DOHH2 (cell line): ENCODE results near the gene HTR6.

Experiments used
- H3F3A ChIP-seq: fragments of 200-600 bp; sonication (generic), shearing (Covaris generic); 2 replicates; pipeline ENCODE4 v1.6.0; 2016; ENCODE audit warnings: antibody characterized with exemption, mild to moderate bottlenecking; ENCODE audit not compliant: control insufficient read depth, insufficient read depth
- H3K27ac ChIP-seq: fragments of 200-600 bp; sonication (generic); 2 replicates; pipeline ENCODE4 v1.5.1; 2014; ENCODE audit warnings: low read depth, mild to moderate bottlenecking, low read length, moderate library complexity
- H3K27me3 ChIP-seq: fragments of 200-600 bp; sonication (generic); 2 replicates; pipeline ENCODE4 v1.6.1; 2014; ENCODE audit warnings: mild to moderate bottlenecking, low read length, mixed read lengths; ENCODE audit not compliant: control insufficient read depth
- H3K36me3 ChIP-seq: fragments of 200-600 bp; sonication (generic); 2 replicates; pipeline ENCODE4 v1.6.1; 2014; ENCODE audit warnings: mild to moderate bottlenecking, low read length, moderate library complexity, mixed read lengths; ENCODE audit not compliant: control insufficient read depth
- H3K4me1 ChIP-seq: fragments of 200-600 bp; sonication (generic); 2 replicates; pipeline ENCODE4 v1.6.1; 2014; ENCODE audit warnings: mild to moderate bottlenecking, low read length, mixed read lengths; ENCODE audit not compliant: control insufficient read depth
- H3K4me2 ChIP-seq: fragments of 200-600 bp; sonication (generic); 2 replicates; pipeline ENCODE4 v1.6.0; 2014; ENCODE audit warnings: mild to moderate bottlenecking, low read length, moderate library complexity
- H3K4me3 ChIP-seq: fragments of 200-600 bp; sonication (generic); 2 replicates; pipeline ENCODE4 v1.5.1; 2014; ENCODE audit warnings: mild to moderate bottlenecking, low read length, mixed read lengths
- H3K79me2 ChIP-seq: fragments of 200-600 bp; sonication (generic); 2 replicates; pipeline ENCODE4 v1.6.1; 2014; ENCODE audit warnings: mild to moderate bottlenecking, low read length, mixed read lengths; ENCODE audit not compliant: control insufficient read depth
- H3K9me2 ChIP-seq: fragments of 200-600 bp; sonication (generic); replicated peaks from 2 replicates; pipeline ENCODE4 v1.6.1; 2014; ENCODE audit warnings: mild to moderate bottlenecking, low read length, mixed read lengths; ENCODE audit not compliant: control insufficient read depth
- H3K9me3 ChIP-seq: fragments of 200-600 bp; sonication (generic); 2 replicates; pipeline ENCODE4 v1.6.1; 2014; ENCODE audit warnings: antibody characterized with exemption, low read length, mixed read lengths; ENCODE audit not compliant: control insufficient read depth, insufficient read depth
- H4K20me1 ChIP-seq: fragments of 200-600 bp; sonication (generic); 2 replicates; pipeline ENCODE4 v1.6.0; 2014; ENCODE audit warnings: low read depth, mild to moderate bottlenecking, antibody characterized with exemption, low read length, moderate library complexity; ENCODE audit not compliant: control insufficient read depth, insufficient read depth
- EZH2phosphoT487 ChIP-seq: fragments of 200-600 bp; sonication (generic); IDR thresholded peaks from 2 replicates; pipeline ENCODE4 v1.6.1; 2017; ENCODE audit warnings: borderline replicate concordance, mild to moderate bottlenecking, antibody characterized with exemption, low read length, moderate library complexity, mixed read lengths
- TF ChIP-seq, protein P1 (sequence below): fragments of 200-600 bp; sonication (generic); IDR thresholded peaks from one replicate; pipeline ENCODE4 v1.5.1; 2014; ENCODE audit warnings: antibody characterized with exemption, mild to moderate bottlenecking, low read depth, low read length; ENCODE audit not compliant: poor library complexity, severe bottlenecking

Gene HTR6

GRCh38 chr1:19676438-19676922 is 11.8 kb downstream of the HTR6 start:
- H3K4me3 ChIP-seq = no peak overlapping the region
- no peaks in the 10 kb centered on the region for H3K9me3 ChIP-seq
- no peaks in the 10 kb centered on the region for H3K9me2 ChIP-seq
- no peaks in the 10 kb centered on the region for H3F3A ChIP-seq
- no peaks in the 10 kb centered on the region for H4K20me1 ChIP-seq
- no peaks in the 10 kb centered on the region for H3K36me3 ChIP-seq
- no peaks in the 10 kb centered on the region for H3K79me2 ChIP-seq
- no peak for TF ChIP-seq EZH2phosphoT487
- TF ChIP-seq, protein P1, sequence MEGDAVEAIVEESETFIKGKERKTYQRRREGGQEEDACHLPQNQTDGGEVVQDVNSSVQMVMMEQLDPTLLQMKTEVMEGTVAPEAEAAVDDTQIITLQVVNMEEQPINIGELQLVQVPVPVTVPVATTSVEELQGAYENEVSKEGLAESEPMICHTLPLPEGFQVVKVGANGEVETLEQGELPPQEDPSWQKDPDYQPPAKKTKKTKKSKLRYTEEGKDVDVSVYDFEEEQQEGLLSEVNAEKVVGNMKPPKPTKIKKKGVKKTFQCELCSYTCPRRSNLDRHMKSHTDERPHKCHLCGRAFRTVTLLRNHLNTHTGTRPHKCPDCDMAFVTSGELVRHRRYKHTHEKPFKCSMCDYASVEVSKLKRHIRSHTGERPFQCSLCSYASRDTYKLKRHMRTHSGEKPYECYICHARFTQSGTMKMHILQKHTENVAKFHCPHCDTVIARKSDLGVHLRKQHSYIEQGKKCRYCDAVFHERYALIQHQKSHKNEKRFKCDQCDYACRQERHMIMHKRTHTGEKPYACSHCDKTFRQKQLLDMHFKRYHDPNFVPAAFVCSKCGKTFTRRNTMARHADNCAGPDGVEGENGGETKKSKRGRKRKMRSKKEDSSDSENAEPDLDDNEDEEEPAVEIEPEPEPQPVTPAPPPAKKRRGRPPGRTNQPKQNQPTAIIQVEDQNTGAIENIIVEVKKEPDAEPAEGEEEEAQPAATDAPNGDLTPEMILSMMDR = no peak
- H3K27me3 ChIP-seq = peaks cover 9% of the 10 kb centered on the region
- H3K4me1 ChIP-seq = no peaks in the 10 kb centered on the region
- no peak overlapping the region for H3K4me2 ChIP-seq
- H3K27ac ChIP-seq = no peak overlapping the region

DNA sequence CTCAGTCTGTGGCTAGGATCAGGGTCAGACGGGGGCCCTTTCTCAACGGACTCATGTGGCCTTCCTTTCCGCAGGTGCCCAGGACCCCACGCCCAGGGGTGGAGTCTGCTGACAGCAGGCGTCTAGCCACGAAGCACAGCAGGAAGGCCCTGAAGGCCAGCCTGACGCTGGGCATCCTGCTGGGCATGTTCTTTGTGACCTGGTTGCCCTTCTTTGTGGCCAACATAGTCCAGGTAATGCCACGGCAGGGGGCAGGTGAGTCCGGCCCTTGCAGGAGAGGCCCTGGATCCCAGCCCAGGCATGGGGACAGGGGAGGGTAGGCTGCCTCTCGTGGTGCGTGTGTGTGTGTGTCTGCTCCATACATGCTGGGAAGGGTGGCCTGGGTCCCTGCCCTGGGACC is 13.8 kb downstream of the HTR6 start:
- Histone ChIP-seq H3K4me2 (no peak overlapping the region), H3F3A (no peaks in the 10 kb centered on the region), H3K27me3 (no peaks in the 10 kb centered on the region), H3K4me1 (no peaks in the 10 kb centered on the region), H4K20me1 (no peaks in the 10 kb centered on the region), H3K27ac (no peak overlapping the region), H3K9me3 (no peaks in the 10 kb centered on the region), H3K36me3 (no peaks in the 10 kb centered on the region), H3K9me2 (no peaks in the 10 kb centered on the region), H3K4me3 (no peak overlapping the region), H3K79me2 (no peaks in the 10 kb centered on the region)
- TF ChIP-seq EZH2phosphoT487 = no peak
- TF ChIP-seq, protein P1 = no peak

- H3K27me3 ChIP-seq = no peaks in the 10 kb centered on the region
- H3K36me3 ChIP-seq = no peaks in the 10 kb centered on the region
- no peaks in the 10 kb centered on the region for H3F3A ChIP-seq
- H3K9me3 ChIP-seq = no peaks in the 10 kb centered on the region
- H3K4me1 ChIP-seq = no peaks in the 10 kb centered on the region
- no peaks in the 10 kb centered on the region for H4K20me1 ChIP-seq
- no peak overlapping the region for H3K4me3 ChIP-seq
- no peak for TF ChIP-seq EZH2phosphoT487
- TF ChIP-seq, protein P1 = no peak
- H3K9me2 ChIP-seq = no peaks in the 10 kb centered on the region
- H3K79me2 ChIP-seq = no peaks in the 10 kb centered on the region
- H3K27ac ChIP-seq = no peak overlapping the region
- no peak overlapping the region for H3K4me2 ChIP-seq
Observed at GRCh38 chr1:19678931-19679453, 14.3 kb downstream of the HTR6 start.
